T-cell (primary cell): ENCODE results near the gene AMZ2. TPM values are rescaled to one million over a fixed set of nuclear protein-coding genes. Genes with fewer than 3 reads are reported as not detected.
"Not testable (repeated sequence)": the region's sequence is repeated elsewhere in the genome, so short reads cannot be mapped to it uniquely, and the experiment has no call there.

Source experiments
- ATAC-seq, 4 experiments: fragments of 200-7000 bp in 3 of 4; fragments of 150-1000 bp in 1 of 4; cut with Tn5 transposase; replicated peaks in 1 of 4; 1 replicate in 3 of 4; 2 replicates in 1 of 4; pipeline ENCODE4 v1.10.0; 2021; ENCODE audit warnings: moderate library complexity in 3 of 4, mild to moderate bottlenecking in 2 of 4, moderate number of reproducible peaks in 1 of 4
- CTCF ChIA-PET, 2 donors: fragments of 300-600 bp; sonication (Branson Sonifier 250); formaldehyde crosslinking; loops; one replicate each; lab custom pipeline; 2022; ENCODE audit warnings: antibody characterized with exemption in 2 of 2; lab: Charles Lee
- POLR2A ChIA-PET, 2 donors: fragments of 300-600 bp; sonication (Branson Sonifier 250); formaldehyde crosslinking; loops; one replicate each; lab custom pipeline; 2022; ENCODE audit warnings: antibody characterized with exemption in 2 of 2; lab: Charles Lee
- DNase-seq, 35 experiments: peaks; one replicate each; pipeline versions ENCODE4 v3.0.0 to v3.0.0-alpha.2; 2013 to 2023
- H3K27ac ChIP-seq: one replicate; pipeline ENCODE4 v1.5.1; 2013; ENCODE audit warnings: low read length
- H3K27me3 ChIP-seq, 2 experiments: replicated peaks in 1 of 2; 1 replicate in 1 of 2; 2 replicates in 1 of 2; pipeline versions ENCODE4 v1.6.1 to v1.7.0; 2013; ENCODE audit warnings: low read length in 1 of 2, mixed read lengths in 1 of 2; ENCODE audit not compliant: control insufficient read depth in 2 of 2, insufficient read depth in 2 of 2; ENCODE audit errors: extremely low read depth in 1 of 2
- H3K36me3 ChIP-seq, 2 donors: 1 replicate in 1 of 2; 2 replicates in 1 of 2; pipeline versions ENCODE4 v1.6.1 to v1.7.0; 2013; ENCODE audit warnings: low read length in 1 of 2; ENCODE audit not compliant: control insufficient read depth in 2 of 2, insufficient read depth in 1 of 2; ENCODE audit errors: extremely low read depth in 1 of 2
- H3K4me1 ChIP-seq, 2 experiments: 1 replicate in 1 of 2; 2 replicates in 1 of 2; pipeline versions ENCODE4 v1.6.1 to v1.7.0; 2013; ENCODE audit warnings: low read length in 2 of 2, mixed read lengths in 1 of 2; ENCODE audit not compliant: insufficient read depth in 2 of 2, control insufficient read depth in 1 of 2; ENCODE audit errors: extremely low read depth in 1 of 2
- H3K4me3 ChIP-seq, 2 donors: 1 replicate in 1 of 2; 2 replicates in 1 of 2; pipeline versions ENCODE4 v1.5.1 to v1.7.0; 2013; ENCODE audit warnings: mild to moderate bottlenecking in 2 of 2, low read length in 1 of 2, moderate library complexity in 1 of 2; ENCODE audit not compliant: control insufficient read depth in 1 of 2; ENCODE audit errors: extremely low read depth in 1 of 2
- H3K9me3 ChIP-seq: 2 replicates; pipeline ENCODE4 v1.7.0; 2013
- H3K27ac Mint-ChIP-seq, 2 donors: one replicate each; pipeline ENCODE4 v1.8.0; 2020 to 2021; ENCODE audit warnings: mild to moderate bottlenecking in 2 of 2, mixed read lengths in 2 of 2
- H3K27me3 Mint-ChIP-seq, 2 donors: one replicate each; pipeline ENCODE4 v1.8.0; 2021 to 2022; ENCODE audit warnings: mixed read lengths in 2 of 2
- H3K36me3 Mint-ChIP-seq: one replicate; pipeline ENCODE4 v1.8.0; 2021; ENCODE audit warnings: mixed read lengths
- H3K4me1 Mint-ChIP-seq, 3 donors: one replicate each; pipeline ENCODE4 v1.8.0; 2020 to 2022; ENCODE audit warnings: mixed read lengths in 3 of 3, mild to moderate bottlenecking in 1 of 3
- H3K4me3 Mint-ChIP-seq, 3 donors: one replicate each; pipeline ENCODE4 v1.8.0; 2020 to 2022; ENCODE audit warnings: mild to moderate bottlenecking in 3 of 3, mixed read lengths in 3 of 3, moderate library complexity in 3 of 3
- H3K9me3 Mint-ChIP-seq, 3 donors: one replicate each; pipeline ENCODE4 v1.8.0; 2020 to 2022; ENCODE audit warnings: mixed read lengths in 3 of 3
- WGBS: methylation state at CpG from one replicate; pipeline ENCODE4 v1.1.5; 2013; ENCODE audit warnings: missing lambda C conversion rate; ENCODE audit not compliant: insufficient coverage; 5-methylcytosine and 5-hydroxymethylcytosine counted together
- total RNA-seq, 35 experiments: library from RNA in 6 of 35; stranded (reverse) in 6 of 35; fragments of 120-200 nt in 1 of 35; gene quantifications; one replicate each; pipeline versions ENCODE4 v1.2.1 to v1.2.4 and lab custom pipeline; 2013 to 2026

Gene AMZ2
- total RNA-seq, 5 donors from 2014 or later (not counting 1 experiment from before 2014, with no cell fraction given) = 50.9 to 81.8 (median 60.5) TPM

DNA sequence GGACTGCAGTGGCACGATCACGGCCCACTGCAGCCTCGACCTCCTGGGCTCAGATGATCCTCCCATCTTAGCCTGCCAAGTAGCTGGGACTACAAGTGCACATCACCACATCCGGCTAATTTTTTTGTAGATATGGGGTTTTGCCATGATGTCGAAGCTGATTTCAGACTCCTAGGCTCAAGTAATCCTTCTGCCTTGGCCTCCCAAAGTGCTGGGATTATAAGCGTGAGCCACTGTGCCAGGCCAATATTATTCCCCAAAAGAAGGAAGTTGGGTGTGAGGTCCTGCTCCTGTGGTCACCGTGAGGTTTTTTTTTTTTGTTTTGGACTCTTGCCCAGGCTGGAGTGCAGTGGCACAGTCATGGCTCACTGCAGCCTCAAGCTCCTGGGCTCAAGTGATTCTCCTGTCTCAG, 1.5 kb downstream of the AMZ2 start:
- peak overlapping the region; percentile 97 for H3K27ac ChIP-seq
- POLR2A ChIA-PET = interaction anchor here (0.7 to 1.5 kb wide), 6 partner anchors 9 to 211 kb away, joined by 3 to 5 read pairs (median 4); partner anchors contain the start of gene SLC16A6 (in 1 of the 2)
- DNase-seq (peak in 3 of 35 experiments; percentile 17 to 69 (median 23)), ATAC-seq (no peak)
- peak overlapping the region; percentile 78 to 93 (median 84) for H3K4me3 Mint-ChIP-seq
- no peak overlapping the region for H3K4me3 ChIP-seq
- no peaks in the 10 kb centered on the region for H3K9me3 Mint-ChIP-seq
- H3K27me3 ChIP-seq = no peaks in the 10 kb centered on the region
- peaks cover 48 to 67% (median 54%) of the 10 kb centered on the region in 3 donors for H3K4me1 Mint-ChIP-seq
- H3K27ac Mint-ChIP-seq = peak overlapping the region; percentile 92 to 99
- H3K27me3 Mint-ChIP-seq = no peaks in the 10 kb centered on the region
- 28% methylated on average over 2 of the region's 7 CpGs for WGBS
- peaks cover 0 to 27% of the 10 kb centered on the region in 2 donors for H3K36me3 ChIP-seq
- peaks cover 14 to 51% of the 10 kb centered on the region in 2 experiments for H3K4me1 ChIP-seq
- peaks cover 19% of the 10 kb centered on the region for H3K36me3 Mint-ChIP-seq
- no peaks in the 10 kb centered on the region for H3K9me3 ChIP-seq
- CTCF ChIA-PET = interaction anchor here (0.6 to 1.9 kb wide), 2 partner anchors 12 to 1016 kb away, joined by 3 to 5 read pairs; no protein-coding TSS in a partner anchor

DNA sequence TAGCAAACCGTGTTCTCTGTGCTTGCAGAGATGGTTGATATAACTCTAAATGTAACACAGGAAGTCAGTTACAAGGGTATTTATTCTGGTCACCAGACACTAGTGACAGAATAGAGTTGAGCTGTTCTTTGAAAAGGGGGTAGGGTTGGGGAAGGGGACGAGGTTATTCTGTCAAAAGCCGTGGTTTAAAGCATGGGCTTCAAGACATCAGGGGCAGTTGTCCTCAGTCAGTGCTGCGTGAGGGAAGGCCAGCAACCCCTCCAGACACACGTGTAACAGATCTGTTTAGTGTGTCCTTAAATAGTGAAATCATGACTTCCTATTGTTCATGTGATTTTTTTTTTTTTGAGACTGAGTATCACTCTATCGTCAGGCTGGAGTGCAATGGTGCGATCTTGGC, 5.6 kb downstream of the AMZ2 start:
- peak overlapping the region; percentile 87 to 94 for H3K27ac Mint-ChIP-seq
- H3K36me3 Mint-ChIP-seq = peaks cover 35% of the 10 kb centered on the region
- H3K9me3 Mint-ChIP-seq, H3K27me3 Mint-ChIP-seq, H3K9me3 ChIP-seq, H3K4me3 ChIP-seq, H3K27me3 ChIP-seq: not testable (repeated sequence)
- peak overlapping the region; percentile 21 to 56 (median 39) for H3K4me3 Mint-ChIP-seq
- peak overlapping the region; percentile 97 for H3K27ac ChIP-seq
- DNase-seq (peak in 5 of 35 experiments; percentile 11 to 46 (median 36)), ATAC-seq (peak; percentile 41 to 60 (median 54))
- H3K4me1 Mint-ChIP-seq = peaks cover 77 to 91% (median 81%) of the 10 kb centered on the region in 3 donors
- CTCF ChIA-PET = interaction anchor here (0.7 to 1.4 kb wide), 2 partner anchors 10 to 181 kb away, joined by 6 read pairs; no protein-coding TSS in a partner anchor
- H3K4me1 ChIP-seq = peaks cover 35 to 59% of the 10 kb centered on the region in 2 experiments
- peaks cover 0 to 35% of the 10 kb centered on the region in 2 donors for H3K36me3 ChIP-seq
- WGBS = no CpG with 5 or more reads among the region's 7 CpGs
- POLR2A ChIA-PET = interaction anchor here (0.7 to 1.7 kb wide), 2 partner anchors 205 kb away, joined by 4 to 8 read pairs; no protein-coding TSS in a partner anchor

DNA sequence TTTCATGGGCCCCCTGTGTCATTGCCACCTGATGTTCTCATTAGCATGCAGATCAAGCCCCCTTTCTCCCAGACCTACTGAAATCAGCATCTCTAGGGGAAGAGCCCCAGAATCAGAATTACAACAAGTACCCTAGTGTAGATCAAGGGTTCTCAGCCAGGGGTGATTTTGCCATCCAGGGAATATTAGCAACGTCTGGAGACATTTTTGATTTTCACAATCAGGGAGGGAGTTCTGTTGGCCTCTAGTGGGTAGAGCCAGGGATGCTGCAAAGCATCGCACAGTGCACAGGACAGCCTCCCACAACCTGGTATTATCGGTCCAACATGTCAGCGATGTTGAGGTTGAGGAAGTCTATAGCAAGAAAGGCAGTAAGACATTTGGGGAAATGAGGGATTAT, 7.3 kb downstream of the AMZ2 start:
- Mint-ChIP-seq H3K27me3 (no peaks in the 10 kb centered on the region), H3K4me1 (peaks cover 75 to 88% (median 79%) of the 10 kb centered on the region in 3 donors), H3K4me3 (peak overlapping the region in 2 of 3 donors; percentile 5 to 56), H3K27ac (peak overlapping the region; percentile 87 to 94), H3K9me3 (no peaks in the 10 kb centered on the region), H3K36me3 (peaks cover 30% of the 10 kb centered on the region)
- Histone ChIP-seq H3K27ac (peak overlapping the region; percentile 97), H3K9me3 (no peaks in the 10 kb centered on the region), H3K4me1 (peaks cover 41 to 58% of the 10 kb centered on the region in 2 experiments), H3K4me3 (no peak overlapping the region), H3K27me3 (no peaks in the 10 kb centered on the region), H3K36me3 (peaks cover 0 to 30% of the 10 kb centered on the region in 2 donors)
- DNase-seq (no peak), ATAC-seq (no peak)
- POLR2A ChIA-PET = interaction anchor here (0.6 to 1.7 kb wide), 4 partner anchors 7 to 203 kb away, joined by 3 to 4 read pairs (median 3); partner anchors contain the start of gene AMZ2 (in 1 of the 2)
- CTCF ChIA-PET = interaction anchor here in 1 of 2 donors (0.6 to 0.9 kb wide), 2 partner anchors 36 to 71 kb away, joined by 4 to 5 read pairs; partner anchors contain the start of genes ARSG and SLC16A6
- 70% methylated on average over 4 of the region's 4 CpGs for WGBS

DNA sequence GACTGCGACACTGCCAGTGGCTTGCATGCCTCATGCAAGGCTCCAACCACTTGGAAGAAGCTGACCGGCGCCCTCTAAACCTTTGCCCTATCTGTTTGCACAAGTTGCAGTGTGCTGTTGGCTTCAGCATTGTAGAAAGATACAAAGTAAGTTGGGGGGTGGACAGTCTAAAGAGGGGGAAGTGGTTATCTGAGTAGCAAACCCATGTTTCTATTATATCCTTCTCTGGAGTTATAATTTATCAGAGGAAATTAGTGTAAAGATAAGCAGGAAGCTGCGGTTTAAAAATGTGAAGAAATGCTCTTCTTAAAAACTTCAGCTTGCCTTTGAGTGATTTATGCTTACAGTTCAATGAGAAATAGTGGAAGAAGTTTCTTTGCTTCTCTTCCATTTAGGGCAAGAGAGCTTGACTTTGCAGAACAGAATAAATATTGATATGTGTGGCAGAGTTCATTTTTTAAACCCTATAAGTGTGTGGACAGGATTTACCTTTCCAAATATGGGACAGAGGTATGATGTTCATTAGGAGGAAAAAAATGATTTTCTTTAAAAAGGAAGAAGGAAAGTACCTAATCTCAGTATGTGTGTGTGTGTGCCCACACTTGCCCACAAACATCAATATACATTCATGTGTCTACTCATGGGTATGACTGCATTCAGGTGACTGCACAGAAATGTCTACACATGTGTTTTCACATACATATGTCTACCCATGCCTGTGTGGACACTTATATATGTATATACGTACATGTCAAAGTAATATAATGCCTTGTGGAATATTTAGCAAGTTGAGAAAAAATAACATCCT, 8.1 kb downstream of the AMZ2 start:
- Mint-ChIP-seq H3K9me3 (no peaks in the 10 kb centered on the region), H3K27me3 (no peaks in the 10 kb centered on the region), H3K27ac (peak overlapping the region; percentile 87 to 94), H3K36me3 (peaks cover 29% of the 10 kb centered on the region), H3K4me3 (peak overlapping the region in 2 of 3 donors; percentile 11 to 56), H3K4me1 (peaks cover 75 to 87% (median 79%) of the 10 kb centered on the region in 3 donors)
- 29% methylated on average over 3 of the region's 5 CpGs for WGBS
- Histone ChIP-seq H3K4me1 (peaks cover 43 to 62% of the 10 kb centered on the region in 2 experiments), H3K4me3 (no peak overlapping the region), H3K27me3 (no peaks in the 10 kb centered on the region), H3K27ac (peak overlapping the region; percentile 97), H3K36me3 (peaks cover 0 to 23% of the 10 kb centered on the region in 2 donors), H3K9me3 (no peaks in the 10 kb centered on the region)
- ATAC-seq = peak in 2 of 4 experiments; percentile 5 to 32
- peak in 3 of 35 experiments; percentile 19 to 55 (median 37) for DNase-seq
- ChIA-PET CTCF (interaction anchor here in 1 of 2 donors (0.9 kb wide), 1 partner anchor 8 kb away, joined by 3 read pairs; the partner anchor contains the start of gene AMZ2), POLR2A (interaction anchor here (0.6 to 1.1 kb wide), 5 partner anchors 8 to 205 kb away, joined by 3 to 4 read pairs (median 3); partner anchors contain the start of gene AMZ2 (in 1 of the 2))

DNA sequence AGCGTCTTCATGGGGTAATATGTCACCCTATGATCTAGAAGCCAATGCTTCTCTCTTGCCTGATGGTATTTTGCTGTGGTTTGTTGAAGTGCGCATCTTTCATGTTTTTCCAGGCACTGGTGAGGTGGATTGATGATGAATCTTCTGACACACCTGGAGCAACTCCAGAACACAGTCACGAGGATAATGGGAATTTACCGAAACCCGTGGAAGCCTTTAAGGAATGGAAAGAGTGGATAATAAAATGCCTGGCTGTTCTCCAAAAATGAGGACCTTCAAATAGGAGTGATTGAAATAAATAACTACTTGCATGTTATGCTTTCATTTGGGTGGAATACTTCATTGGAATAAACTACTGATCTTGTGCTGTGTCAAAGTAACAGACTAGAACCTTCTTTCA, 8.9 kb downstream of the AMZ2 start:
- H3K9me3 ChIP-seq, ATAC-seq, H3K27me3 ChIP-seq, H3K27me3 Mint-ChIP-seq, CTCF ChIA-PET, POLR2A ChIA-PET, H3K4me3 ChIP-seq, H3K9me3 Mint-ChIP-seq: not testable (repeated sequence)
- Mint-ChIP-seq H3K27ac (peak overlapping the region; percentile 87 to 94), H3K36me3 (peaks cover 28% of the 10 kb centered on the region), H3K4me1 (peaks cover 77 to 89% (median 80%) of the 10 kb centered on the region in 3 donors), H3K4me3 (peak overlapping the region in 1 of 3 donors; percentile 56)
- peaks cover 43 to 68% of the 10 kb centered on the region in 2 experiments for H3K4me1 ChIP-seq
- DNase-seq = peak in 1 of 35 experiments; percentile 21
- WGBS = 90% methylated on average over 2 of the region's 5 CpGs
- peak overlapping the region; percentile 97 for H3K27ac ChIP-seq
- peaks cover 0 to 16% of the 10 kb centered on the region in 2 donors for H3K36me3 ChIP-seq

DNA sequence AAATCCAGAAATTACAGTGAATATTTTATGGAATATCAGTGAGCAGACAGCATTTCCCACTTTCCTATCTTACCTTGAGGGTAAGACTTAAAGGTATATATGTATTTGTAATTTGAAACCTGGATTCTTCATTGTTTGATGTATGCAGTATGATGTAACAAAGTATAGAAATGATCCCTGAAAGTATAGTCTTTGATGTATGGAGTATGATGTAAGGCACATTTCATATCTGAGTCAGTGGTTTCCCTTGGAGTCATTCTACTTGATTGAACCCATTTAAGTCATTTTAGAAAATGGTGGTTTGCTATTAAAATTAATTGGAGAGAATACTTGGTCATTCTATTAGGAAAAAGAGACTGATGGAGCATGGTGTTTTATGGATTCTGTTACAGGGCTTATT, 10.1 kb downstream of the AMZ2 start:
- ATAC-seq (no peak), DNase-seq (no peak)
- Histone ChIP-seq H3K4me3 (no peak overlapping the region), H3K36me3 (peaks cover 0 to 8% of the 10 kb centered on the region in 2 donors), H3K27me3 (no peaks in the 10 kb centered on the region), H3K27ac (peak overlapping the region; percentile 97), H3K4me1 (peaks cover 42 to 62% of the 10 kb centered on the region in 2 experiments), H3K9me3 (no peaks in the 10 kb centered on the region)
- Mint-ChIP-seq H3K4me1 (peaks cover 77 to 86% (median 82%) of the 10 kb centered on the region in 3 donors), H3K36me3 (peaks cover 21% of the 10 kb centered on the region), H3K9me3 (no peaks in the 10 kb centered on the region), H3K27me3 (no peaks in the 10 kb centered on the region), H3K4me3 (peak overlapping the region in 1 of 3 donors; percentile 56), H3K27ac (peak overlapping the region; percentile 87 to 94)
- POLR2A ChIA-PET = interaction anchor here in 1 of 2 donors (1.1 kb wide), 2 partner anchors 9 to 53 kb away, joined by 3 read pairs; no protein-coding TSS in a partner anchor
- CTCF ChIA-PET = interaction anchor here in 1 of 2 donors (1.3 kb wide), 1 partner anchor 174 kb away, joined by 4 read pairs; no protein-coding TSS in a partner anchor
